Lung microvascular endothelial cell (primary cell): ENCODE data around the gene D2HGDH. TPM values are rescaled to one million over a fixed set of nuclear protein-coding genes. Genes with fewer than 3 reads are reported as not detected.
"Not testable (repeated sequence)": the region's sequence is repeated elsewhere in the genome, so short reads cannot be mapped to it uniquely, and the experiment has no call there.

Experiments used
- DNase-seq, 2 donors: peaks; one replicate each; pipeline versions ENCODE4 v3.0.0 to v3.0.0-alpha.2; 2010; ENCODE audit warnings: low read depth in 2 of 2
- total RNA-seq: library from RNA; depleted of rRNA; stranded (reverse); fragments of >200 nt; gene quantifications from 2 replicates; pipeline ENCODE4 v1.2.1, GENCODE V29; 2014

Gene D2HGDH
- total RNA-seq, 1 donor from 2014 or later, result 13.1 TPM

DNA sequence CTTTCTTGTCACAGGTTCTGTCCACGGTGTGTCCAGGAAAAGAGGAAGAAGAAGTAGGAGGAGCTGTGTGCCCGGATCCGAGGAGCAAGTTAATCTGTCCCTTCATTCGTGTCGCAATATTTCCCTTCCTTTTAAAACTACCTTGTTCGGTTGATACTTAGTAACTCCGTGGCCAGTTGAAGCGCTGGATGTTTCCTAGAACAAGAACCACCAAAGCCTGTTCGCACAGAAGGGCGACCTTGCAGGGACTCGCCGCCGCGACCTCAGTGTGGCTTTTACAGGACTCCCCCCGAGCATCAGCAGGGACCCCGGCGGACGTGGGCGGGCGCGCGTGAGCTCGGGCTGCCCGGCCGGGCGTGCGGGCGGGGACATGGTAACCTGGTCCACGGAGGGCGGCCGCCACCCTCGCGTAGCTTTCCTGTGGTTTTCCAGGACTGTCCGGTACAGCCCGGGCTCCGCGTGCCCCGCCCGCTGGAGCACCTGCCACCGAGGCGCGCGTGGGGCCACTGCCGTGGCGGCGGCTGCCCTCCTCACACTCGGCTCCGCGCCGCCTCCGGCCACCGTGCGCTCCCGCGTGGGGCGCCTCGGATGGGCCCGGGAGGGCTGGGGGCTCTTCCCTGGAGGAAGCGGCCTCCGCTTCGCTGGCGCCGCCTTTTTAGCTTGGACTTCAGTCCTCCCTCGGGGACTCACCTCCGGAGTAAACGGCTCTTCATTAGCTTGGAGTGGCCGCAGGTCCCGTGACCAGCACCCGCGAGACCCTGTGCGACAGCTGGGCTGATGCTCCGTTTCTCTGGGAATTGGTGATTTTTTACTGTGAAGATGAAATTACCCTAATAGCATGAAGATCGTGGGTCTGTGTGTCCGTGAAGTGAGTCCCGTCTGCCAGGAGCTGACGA lies 9.2 kb upstream of the D2HGDH start:
- DNase-seq, result no peak

DNA sequence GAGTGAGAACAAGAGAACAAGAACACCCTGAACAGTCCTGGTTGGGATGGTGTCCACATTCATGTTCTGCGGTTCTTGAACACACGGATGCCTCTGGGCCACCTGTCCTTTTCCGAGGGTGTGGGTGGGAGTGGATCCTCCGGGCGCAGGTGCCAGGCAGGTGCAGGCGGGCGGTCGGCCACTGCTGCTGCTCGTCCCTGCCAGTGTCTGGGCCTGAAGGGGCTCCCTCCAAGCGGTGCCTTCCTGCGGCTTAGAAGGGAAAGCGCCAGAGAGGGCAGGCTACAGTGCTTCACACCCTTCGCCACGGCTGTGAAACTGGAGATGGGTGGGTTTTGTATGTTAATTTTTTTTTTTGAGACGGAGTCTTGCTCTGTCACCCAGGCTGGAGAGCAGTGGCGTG lies 8.0 kb upstream of the D2HGDH start:
- no peak for DNase-seq

DNA sequence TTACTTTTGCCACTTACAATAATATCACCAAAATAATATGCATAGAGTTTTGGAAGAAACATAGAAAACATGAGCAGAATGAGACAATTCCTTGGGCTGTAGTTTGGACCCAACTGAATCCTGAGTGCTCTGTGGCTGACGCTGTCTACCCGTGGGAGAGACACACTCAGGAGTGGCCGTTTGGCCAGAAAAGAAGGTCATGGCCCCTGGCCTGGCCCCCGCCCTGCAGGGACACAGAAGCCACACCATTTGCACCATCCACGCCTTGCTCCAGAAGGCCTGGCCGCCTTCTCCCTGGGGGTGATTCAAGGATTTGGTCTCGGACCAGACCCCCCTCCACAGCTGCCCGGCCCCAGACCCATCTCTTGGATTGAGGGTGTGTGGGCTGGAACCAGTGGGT lies 6.4 kb upstream of the D2HGDH start:
- no peak for DNase-seq

DNA sequence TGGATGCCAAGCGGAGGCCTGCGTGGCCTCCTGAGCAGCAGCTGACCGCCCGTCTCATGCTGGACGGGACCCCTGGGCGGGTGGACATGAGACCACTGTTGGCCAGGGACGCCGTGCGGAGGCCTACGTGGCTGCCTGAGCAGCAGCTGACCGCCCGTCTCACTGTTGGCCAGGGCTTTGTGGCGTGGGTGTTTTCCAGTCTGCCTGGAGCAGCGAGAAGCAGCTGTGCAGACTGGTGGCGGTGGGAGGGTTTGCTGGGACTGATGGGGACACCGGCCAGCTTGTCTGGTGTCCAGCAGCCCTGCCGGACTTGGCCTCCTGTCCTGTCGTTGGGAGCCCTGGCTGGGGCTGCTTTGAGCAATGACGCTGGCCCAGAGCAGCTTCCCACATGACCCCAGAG lies 5.8 kb upstream of the D2HGDH start:
- peak in 1 of 2 donors; percentile 55 for DNase-seq

DNA sequence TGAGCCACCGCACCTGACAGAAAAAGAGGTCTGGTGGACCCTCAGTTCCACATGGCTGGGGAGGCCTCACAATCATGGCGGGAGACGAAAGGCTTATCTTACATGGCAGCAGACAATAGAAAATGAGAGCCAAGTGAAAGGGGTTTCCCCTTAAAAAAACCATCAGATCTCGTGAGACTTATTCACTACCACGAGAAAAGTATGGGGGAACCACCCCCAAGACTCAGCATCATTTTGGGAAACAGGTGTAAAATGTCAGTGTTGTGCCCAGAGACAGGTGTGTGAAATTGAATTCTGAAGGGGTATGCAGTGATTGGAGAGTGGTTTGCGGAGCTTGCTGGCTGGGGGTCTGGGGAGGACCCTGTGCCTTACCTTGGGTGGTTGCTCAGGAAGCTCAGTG lies 4.6 kb upstream of the D2HGDH start:
- no peak for DNase-seq

DNA sequence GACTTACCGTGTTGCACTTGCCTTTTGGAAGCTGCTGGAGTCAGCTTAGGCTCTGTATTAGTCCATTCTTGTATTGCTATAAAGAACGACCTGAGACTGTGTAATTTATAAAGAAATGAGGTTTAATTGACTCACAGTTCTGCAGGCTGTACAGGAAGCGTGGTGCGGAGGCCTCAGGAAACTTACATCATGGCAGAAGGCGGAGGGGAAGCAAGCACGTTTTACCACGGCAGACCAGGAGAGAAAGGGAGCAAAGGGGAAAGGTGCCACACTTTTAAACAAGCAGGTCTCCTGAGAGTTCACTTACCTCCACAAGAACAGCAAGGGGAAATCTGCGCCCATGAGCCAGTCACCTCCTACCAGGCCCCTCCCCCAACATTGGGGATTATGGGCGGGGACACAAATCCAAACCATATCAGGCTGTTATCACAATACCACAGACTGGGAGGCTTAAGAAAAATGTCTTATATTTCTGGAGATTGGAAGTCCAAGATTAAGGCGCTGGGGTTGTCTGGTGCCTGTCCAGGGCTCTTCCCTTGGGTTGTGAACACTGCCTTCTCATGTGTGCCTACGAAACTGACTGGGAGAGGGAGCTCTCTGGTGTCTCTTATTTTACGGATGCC lies 3.6 kb upstream of the D2HGDH start:
- DNase-seq, result peak; percentile 60 to 70

DNA sequence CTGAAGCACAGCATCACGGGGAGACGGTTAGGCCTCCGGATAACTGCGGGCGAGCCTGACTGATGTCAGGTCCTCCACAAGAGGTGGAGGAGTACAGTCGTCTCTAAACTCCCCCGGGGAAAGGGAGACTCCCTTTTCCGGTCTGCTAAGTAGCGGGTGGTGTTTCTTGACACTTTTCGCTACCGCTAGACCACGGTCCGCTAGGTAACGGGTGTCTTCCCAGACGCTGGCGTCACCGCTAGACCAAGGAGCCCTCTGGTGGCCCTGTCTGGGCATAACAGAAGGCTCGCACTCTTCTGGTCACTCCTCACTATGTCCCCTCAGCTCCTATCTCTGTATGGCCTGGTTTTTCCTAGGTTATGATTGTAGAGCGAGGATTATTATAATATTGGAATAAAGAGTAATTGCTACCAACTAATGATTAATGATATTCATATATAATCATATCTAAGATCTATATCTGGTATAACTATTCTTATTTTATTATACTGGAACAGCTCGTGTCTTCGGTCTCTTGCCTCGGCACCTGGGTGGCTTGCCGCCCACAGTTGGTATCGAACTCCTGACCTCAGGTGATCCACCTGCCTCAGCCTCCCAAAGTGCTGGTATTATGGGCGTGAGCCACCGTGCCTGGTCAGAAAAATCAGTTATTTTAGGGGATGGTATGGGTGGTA lies 1.8 kb upstream of the D2HGDH start:
- DNase-seq, result peak; percentile 42 to 52

DNA sequence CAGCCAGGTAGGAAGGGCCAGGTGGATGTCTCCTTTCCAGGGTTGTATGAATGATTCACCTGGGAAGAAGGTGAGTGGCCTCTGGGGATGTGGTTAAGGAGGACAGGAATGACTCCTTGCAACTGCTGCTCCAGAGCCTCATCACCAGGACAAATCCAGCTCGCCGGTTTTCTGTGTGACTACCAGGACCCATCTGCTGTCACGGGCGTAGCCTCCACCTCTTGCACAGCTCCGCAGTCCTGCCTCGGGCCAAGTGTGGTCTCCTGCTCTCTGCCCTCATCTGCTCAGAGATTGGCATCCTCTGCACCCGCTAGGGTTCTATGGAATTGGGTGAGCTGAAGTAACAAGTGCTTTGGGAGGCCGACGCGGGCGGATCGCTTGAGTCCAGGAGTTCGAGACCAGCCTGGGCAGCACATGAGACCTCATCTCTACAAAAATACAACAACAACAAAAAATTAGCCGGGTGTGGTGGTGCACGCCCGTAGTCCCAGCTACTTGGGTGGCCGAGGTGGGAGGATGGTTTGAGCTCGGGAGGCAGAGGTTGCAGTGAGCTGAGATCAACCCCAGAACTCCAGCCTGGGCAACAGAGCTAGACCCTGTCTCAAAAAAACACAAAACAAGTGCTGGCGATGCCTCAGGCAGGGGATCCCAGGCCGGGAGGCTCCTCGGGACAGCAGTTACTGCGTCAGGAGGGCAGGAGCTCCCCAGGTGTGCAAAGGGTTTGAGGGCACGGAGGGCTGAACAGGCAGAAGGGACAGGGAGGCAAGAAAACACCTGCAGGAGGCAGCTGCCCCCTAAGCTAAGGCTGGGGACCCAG lies 831 bp upstream of the D2HGDH start:
- no peak for DNase-seq

DNA sequence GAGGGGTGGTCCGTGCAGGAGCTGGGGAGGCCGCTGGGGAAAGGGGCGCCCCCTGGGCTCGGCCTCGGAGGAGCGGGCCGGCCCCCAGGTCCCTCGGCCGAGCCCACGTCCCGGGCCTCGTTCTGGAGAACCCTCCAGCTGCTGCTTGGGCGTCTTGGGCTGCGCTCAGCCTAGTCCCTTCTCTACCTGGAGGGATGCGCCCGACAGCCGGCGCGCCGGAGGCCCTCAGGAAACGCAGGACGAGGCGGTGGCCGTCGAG lies 293 bp upstream of the D2HGDH start:
- no peak for DNase-seq

DNA sequence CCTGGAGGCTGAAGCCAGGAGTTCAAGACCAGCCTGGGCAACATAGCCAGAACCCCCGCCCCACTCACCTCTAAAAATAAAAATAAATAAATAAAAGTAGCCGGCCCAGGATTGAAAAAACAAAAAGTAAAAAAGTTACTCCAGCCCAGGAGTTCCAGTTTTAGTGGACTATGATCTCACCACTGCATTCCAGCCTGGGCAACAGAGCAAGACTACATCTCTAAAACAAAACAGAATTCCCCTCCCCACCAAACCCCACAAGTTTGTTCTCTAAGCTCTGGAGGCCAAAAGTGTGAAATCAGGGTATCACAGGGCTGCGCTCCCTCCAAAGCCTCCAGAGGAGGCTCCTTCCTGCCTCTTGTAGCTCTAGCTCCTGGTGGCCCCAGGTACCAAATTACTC lies 1.7 kb downstream of the D2HGDH start:
- no peak for DNase-seq

DNA sequence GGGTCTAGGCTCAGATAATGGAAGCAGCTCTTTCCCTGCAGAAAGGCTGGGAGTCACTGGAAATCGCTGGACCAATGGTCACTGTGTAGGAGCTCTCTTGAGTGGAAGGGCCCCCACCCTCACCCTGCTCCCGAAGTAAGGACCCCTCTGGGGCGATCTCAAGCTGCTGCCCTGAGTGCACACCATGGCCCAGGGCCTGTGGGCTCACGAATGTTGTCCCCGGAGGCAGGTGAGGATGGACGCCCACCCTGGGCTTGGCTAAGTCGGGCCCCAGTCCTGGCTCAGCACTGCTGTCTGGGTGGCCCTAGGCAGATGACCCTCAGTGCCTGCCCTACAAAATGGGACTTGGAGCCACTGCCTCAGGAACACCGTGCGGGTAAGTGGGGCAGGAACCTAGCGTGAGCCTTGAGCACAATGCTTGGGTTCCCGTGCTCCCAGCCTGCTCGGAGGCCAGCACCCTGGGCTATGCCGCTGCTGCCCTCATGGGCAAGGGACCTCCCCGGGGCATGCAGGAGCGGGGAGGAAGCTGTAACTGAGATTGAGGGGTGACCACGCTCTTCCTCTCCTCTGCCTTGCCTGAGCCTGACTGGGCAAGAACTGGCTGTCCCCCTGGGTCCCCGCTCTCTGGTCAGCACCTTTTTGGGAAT lies 3.7 kb downstream of the D2HGDH start:
- no peak for DNase-seq

DNA sequence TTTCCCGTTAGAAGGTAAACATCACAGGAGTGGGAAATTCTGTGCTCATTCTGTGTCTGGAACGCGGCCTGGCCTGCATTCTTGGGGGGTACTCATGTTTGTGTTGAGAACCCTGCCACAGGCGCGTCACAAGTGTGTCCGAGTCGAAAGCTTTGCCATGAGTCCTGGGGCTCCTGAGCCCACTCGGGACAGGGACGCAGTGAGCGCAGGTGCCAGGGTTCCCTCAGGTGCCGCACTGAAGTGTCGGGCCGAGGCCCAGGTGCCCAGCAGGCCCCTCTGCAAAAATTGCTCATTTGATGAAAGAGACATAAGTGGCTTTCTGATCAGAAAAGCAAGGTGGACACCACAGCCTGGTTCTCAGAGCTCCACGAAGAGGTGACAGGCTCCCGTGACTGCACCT lies 4.7 kb downstream of the D2HGDH start:
- no peak for DNase-seq

DNA sequence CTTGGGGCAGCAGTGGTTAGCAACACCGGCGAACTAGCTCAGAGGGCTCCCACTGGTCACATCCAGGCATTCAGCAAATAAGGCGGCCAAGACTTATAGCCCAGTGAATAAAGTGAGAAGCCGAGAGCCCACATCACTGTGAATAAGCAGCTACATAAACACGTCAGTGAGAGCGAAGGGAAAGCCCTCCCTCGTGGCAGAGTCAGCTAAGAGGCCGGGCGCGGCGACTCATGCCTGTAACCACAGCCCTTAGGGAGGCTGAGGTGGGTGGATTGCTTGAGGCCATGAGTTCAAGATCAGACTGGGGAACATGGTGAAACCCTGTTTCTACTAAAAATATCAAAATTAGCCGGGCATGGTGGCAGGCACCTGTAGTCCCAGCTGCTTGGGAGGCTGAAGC lies 5.2 kb downstream of the D2HGDH start:
- DNase-seq, result no peak

DNA sequence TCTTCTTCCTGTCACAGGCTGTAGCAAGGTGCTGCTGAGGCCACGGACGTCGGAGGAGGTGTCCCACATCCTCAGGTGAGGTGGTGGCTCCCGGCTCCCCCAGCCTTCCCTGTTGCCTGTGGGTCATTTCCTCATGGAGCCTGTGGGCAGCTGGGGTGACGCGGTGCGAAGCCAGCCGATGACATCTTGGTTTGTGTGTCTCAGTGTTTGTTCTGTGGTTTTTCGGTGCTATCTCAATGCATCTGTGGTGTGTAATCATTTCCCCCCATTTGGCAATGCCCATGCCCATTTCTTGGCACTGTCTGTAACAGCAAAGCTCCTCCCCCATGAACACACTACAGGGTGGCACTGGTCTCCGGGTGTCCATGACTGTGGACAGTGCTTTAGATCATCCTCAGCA lies 6.6 kb downstream of the D2HGDH start:
- DNase-seq, result peak in 1 of 2 donors; percentile 19

DNA sequence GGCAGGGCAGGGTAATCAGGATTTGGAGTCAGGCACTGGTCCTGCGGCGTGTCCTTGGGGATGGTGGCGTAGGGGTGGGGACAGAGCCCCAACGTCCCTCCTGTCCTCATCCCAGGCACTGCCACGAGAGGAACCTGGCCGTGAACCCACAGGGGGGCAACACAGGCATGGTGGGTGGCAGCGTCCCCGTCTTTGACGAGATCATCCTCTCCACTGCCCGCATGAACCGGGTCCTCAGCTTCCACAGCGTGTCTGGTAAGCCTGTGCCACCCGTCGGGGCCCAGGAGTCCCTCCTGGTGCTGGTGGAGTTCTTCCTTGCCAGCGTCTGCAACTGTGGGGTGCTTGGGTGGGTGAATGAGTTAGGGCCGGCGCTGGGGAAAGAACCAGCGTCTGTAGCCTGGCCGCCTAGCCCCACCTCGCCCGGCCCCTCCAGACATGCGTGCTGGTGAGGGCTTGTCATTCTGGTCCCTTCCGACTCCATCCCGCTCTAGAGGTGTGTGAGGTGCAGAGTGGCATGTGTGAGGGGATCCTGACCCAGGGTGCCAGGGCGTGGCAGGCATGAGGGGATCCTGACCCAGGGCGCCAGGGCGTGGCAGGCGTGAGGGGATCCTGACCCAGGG lies 8.0 kb downstream of the D2HGDH start:
- DNase-seq, result no peak

DNA sequence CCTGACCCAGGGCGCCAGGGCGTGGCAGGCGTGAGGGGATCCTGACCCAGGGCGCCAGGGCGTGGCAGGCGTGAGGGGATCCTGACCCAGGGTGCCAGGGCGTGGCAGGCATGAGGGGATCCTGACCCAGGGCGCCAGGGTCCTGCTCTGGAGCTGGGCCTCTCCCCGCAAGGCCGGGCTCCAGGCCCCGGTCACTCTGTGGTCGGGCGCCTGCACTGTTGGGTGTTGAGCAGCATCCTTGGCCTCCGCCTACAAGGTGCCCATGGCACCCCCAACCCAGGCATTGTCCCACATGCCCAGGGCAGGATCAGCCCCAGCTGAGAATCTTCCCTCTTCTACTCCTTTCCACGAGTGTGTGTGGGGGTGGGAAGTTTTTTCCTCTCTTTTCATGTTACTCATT lies 8.6 kb downstream of the D2HGDH start:
- DNase-seq, result not testable (repeated sequence)

DNA sequence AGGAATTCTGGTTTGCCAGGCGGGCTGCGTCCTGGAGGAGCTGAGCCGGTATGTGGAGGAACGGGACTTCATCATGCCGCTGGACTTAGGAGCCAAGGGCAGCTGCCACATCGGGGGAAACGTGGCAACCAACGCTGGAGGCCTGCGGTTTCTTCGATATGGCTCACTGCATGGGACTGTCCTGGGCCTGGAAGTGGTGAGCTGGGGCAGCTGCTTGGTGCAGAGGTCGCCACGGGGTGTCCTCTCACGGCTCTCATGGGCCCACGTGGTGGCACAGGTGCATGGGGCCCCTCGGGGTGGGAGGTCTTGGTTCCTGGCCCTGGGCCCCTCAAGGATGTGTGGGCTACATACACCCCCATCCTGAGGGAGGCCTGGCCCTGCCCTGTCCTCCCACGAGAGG lies 9.2 kb downstream of the D2HGDH start:
- no peak for DNase-seq

DNA sequence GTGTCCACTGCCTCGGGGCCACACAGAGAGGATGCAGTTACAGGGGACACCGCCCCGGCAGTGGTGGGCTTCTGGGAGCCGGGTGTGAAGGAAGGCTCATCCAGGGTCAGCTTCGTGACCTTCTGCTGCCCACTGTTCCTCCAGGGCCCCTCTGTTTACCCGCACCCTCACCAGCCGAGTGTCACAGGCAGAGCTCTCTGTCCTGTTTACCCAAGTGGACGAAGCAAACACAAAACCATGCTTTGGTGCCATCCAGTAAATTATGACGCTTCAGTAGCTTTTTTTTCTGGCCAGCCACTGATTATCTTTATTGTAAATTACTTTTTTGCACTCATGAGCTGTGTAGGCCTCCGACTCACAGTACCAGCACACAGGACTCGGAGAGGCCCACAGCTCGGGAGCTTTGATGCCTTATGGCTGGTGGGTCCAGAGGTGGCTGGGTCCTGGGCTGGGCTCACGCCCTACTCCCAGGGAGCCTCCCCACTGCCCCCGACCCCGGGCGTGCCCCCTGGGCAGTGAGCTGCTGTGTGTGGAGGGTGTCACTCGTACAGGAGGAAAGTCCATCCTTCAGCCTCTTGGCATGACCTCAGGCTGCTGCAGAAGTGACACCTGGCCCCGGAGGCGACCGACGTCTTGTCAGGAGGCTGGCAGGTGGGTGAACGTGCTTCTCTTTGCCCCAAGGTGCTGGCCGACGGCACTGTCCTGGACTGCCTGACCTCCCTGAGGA lies 9.8 kb downstream of the D2HGDH start:
- DNase-seq, result no peak

DNA sequence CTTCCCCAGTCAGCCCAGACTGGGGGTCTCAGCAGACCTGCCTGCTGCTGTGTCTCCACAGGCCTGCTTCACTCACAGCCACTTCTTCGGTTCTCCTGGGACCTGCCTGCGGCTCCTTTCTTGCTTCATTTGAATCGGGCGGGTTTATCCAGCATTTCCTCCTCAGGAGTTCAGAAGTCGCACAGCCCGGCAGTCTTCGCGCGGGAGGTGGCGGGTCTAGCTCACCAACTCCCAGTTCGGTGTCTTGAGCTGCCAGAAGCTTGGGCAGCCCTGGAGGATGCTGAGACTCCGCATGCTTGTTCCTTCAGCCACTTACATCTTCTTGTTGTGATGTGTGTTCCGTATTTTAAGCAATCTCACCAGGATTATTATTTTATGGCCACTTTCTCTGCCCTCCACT lies 10.8 kb downstream of the D2HGDH start:
- no peak for DNase-seq

DNA sequence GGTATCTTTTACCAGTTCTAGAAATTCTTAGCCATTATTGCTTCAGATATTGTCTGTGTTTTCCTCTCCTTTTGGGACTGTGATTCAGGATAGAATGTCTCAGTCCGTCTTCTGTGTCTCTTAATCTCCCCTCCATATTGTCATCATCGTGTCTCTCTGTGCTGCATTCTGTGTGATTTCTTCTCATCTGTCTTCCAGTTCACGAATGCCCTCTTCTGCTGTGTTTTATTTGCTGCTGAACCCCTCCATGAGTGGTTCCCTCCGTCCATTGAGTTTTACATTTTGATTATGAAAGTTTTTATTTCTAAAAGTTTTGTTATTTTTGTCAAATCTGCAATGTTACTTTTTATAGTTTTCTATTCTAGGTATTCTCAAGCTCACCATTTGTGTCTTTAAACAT lies 11.7 kb downstream of the D2HGDH start:
- no peak for DNase-seq
